ENCODE data around the gene AOAH.

AOAH gene

DNA sequence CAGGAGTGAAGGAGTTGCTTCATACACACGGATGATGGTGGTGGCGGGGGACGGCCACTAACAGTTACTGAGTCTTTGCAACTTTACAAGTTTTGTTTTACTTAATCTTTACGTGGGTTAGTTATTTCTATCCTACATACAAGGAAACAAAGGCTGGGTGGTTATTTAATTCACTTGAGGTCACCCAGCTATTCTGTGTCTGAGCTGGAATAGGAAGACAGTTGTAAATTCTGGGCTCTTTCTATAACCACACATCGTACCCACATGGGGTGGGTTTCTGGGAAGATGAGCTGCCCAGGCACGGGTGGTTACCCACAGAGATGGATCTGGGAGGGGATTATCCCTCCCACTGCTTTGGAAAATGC, 196.8 kb downstream of the AOAH start:
- no peaks in the 10 kb centered on the region for H3K4me1 ChIP-seq (ENCODE audit: control insufficient read depth, insufficient read depth, low read length)
- no peak overlapping the region for H3K9ac ChIP-seq (ENCODE audit: low read length)

DNA sequence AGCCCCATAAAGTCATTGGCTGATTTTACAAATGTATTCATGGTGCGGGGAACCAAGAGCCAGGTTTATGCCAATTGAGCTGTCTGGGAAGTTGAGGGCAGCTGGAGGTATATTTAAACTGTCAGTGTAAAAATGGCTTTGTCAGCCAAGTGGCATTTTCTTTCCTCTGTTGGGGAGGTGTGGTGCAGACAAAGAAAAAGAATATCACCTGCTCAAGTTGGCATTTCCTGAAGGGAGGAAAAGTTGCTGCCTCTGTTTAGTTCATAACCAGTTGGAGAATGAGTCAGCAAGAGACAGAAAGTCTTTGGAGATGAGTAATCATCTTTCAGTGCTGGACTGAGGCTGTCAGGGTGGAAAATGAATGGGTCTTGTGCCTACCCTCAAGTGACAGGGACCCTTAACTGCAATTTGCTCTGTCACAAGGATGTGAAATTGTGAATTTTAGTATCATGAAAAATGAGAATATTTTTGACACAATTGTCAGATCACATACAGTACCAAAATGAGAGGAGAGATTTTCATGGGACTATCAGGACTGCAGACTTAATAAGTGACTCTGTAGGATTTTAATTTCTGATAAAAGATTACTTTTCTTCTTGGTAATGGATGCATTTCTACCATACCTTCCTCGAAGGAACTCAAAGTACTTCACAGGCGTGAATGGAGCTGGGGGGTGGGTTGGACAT, 197.3 kb downstream of the AOAH start:
- no peaks in the 10 kb centered on the region for H3K36me3 ChIP-seq (ENCODE audit: control insufficient read depth, insufficient read depth, low read length)
- H3K27ac ChIP-seq (ENCODE audit: low read depth, low read length) = no peak overlapping the region
- H3K27me3 ChIP-seq (ENCODE audit: control insufficient read depth, insufficient read depth, low read length) = no peaks in the 10 kb centered on the region
- H3K4me3 ChIP-seq (ENCODE audit: low read length) = no peak overlapping the region
- no peaks in the 10 kb centered on the region for H3K4me1 ChIP-seq (ENCODE audit: control insufficient read depth, insufficient read depth, low read length)
- H3K9ac ChIP-seq (ENCODE audit: low read length) = no peak overlapping the region

More for the DNA sequence above, 196.8 kb downstream of the AOAH start:
- Histone ChIP-seq H3K4me3 (ENCODE audit: low read length) (no peak overlapping the region), H3K27me3 (ENCODE audit: control insufficient read depth, insufficient read depth, low read length) (no peaks in the 10 kb centered on the region), H3K36me3 (ENCODE audit: control insufficient read depth, insufficient read depth, low read length) (no peaks in the 10 kb centered on the region), H3K27ac (ENCODE audit: low read depth, low read length) (no peak overlapping the region)

DNA sequence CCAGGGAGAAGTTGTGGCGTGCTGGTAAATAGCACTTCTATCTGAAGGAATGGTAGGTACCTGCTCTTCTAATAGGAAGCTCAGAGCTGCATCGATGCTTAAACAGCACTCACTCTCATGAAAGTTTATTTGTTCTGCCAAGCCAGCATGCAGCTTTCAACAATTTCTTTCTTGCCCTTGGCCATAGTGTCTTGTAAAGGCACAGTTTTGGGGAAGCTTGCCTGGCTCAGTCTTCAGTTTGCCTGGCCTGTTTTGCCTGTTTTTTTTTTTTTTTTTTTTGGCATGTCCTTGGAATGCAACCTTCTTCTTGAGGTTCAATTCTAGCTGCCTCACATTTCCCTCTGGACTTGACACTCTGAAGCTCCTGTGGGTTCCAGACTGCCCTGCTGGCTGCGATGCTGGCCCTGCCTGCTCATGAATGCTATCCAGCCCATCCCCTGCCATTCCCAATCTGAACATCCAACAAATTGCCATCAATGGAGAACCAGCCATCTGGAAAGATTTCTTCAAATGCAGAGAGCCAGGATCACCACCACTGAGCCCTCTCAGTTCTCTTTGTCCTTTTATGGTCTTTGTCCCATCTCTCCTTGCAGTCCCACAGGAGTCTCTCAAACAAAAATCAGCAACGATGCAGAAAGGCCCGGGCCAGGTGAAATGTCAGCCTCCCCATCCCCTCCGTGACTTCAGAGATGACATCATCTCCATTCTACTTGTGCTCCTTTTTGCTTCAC, 200.8 kb downstream of the AOAH start:
- no peak overlapping the region for H3K9ac ChIP-seq (ENCODE audit: low read length)
- H3K36me3 ChIP-seq (ENCODE audit: control insufficient read depth, insufficient read depth, low read length) = no peaks in the 10 kb centered on the region
- H3K27ac ChIP-seq (ENCODE audit: low read depth, low read length) = no peak overlapping the region
- H3K27me3 ChIP-seq (ENCODE audit: control insufficient read depth, insufficient read depth, low read length) = no peaks in the 10 kb centered on the region
- H3K4me3 ChIP-seq (ENCODE audit: low read length) = no peak overlapping the region
- no peaks in the 10 kb centered on the region for H3K4me1 ChIP-seq (ENCODE audit: control insufficient read depth, insufficient read depth, low read length)

DNA sequence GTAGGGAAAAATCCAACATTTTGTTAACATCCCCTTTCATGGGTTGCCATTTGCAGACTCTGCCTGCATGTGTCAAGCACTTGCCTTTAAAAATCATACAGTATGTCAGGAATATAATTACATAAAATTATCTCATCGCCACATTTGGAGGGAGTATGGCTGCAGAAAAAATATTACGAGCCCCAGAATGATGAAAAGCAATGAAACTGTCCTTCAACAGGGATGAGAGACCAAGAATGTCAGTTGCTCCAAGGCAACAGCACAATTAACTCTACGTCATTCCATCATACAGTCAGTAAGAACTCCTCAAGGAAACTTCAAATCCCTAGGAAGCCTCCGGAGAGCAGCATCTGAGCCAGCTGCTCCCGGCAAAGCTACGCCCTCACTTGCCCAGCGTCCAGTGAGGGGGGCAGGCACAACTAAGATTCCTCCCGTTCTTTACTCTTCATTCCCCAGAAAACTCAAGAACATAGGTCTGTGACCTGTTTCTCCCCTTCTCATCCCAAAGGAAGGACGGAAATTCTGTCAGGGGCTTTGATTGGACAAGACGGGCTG, 201.8 kb downstream of the AOAH start:
- H3K27me3 ChIP-seq (ENCODE audit: control insufficient read depth, insufficient read depth, low read length) = no peaks in the 10 kb centered on the region
- H3K4me1 ChIP-seq (ENCODE audit: control insufficient read depth, insufficient read depth, low read length) = no peaks in the 10 kb centered on the region
- H3K36me3 ChIP-seq (ENCODE audit: control insufficient read depth, insufficient read depth, low read length) = no peaks in the 10 kb centered on the region
- no peak overlapping the region for H3K4me3 ChIP-seq (ENCODE audit: low read length)
- H3K9ac ChIP-seq (ENCODE audit: low read length) = no peak overlapping the region
- no peak overlapping the region for H3K27ac ChIP-seq (ENCODE audit: low read depth, low read length)

DNA sequence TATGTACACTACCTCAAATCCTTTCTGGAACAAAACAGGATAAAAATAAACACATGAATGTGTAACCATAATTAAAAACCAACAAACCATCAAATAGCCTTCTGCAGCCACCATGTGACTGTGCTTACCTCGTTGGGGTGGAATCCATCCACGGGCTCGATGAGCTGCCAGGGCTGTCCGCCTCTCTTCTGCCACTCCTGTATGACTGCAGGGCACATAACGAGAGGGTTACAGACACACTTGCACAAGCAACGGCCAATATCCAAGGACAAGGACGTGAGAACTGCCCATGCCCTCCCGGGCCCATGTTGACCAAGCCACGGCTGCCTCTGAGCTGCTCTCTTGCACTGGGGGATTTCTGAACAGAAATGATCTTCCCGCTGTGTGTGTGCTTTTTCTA, 202.4 kb downstream of the AOAH start:
- no peak overlapping the region for H3K9ac ChIP-seq (ENCODE audit: low read length)
- no peaks in the 10 kb centered on the region for H3K36me3 ChIP-seq (ENCODE audit: control insufficient read depth, insufficient read depth, low read length)
- H3K27me3 ChIP-seq (ENCODE audit: control insufficient read depth, insufficient read depth, low read length) = no peaks in the 10 kb centered on the region
- no peak overlapping the region for H3K4me3 ChIP-seq (ENCODE audit: low read length)
- no peak overlapping the region for H3K27ac ChIP-seq (ENCODE audit: low read depth, low read length)
- H3K4me1 ChIP-seq (ENCODE audit: control insufficient read depth, insufficient read depth, low read length) = no peaks in the 10 kb centered on the region

DNA sequence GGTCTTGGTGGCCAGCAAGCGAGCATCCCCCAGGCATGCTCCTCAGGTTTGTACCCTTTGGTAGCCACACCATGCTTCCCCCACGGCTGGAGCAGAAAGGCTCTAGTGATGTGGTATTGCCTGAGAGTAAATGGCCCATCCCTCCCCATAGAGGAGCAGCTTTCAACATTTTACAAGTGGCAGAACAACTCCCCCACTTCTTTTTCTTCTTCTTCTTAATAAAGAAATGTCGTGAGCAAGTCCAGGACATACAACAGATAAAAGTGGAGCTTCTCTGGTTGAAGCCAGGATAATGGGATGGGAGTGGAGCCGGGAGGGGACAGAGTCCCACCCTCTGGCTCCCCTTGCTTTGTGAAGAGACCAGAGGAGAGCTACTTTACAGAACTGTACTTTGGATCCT, 203.2 kb downstream of the AOAH start:
- H3K4me1 ChIP-seq (ENCODE audit: control insufficient read depth, insufficient read depth, low read length) = no peaks in the 10 kb centered on the region
- H3K4me3 ChIP-seq (ENCODE audit: low read length) = no peak overlapping the region
- no peaks in the 10 kb centered on the region for H3K27me3 ChIP-seq (ENCODE audit: control insufficient read depth, insufficient read depth, low read length)
- H3K36me3 ChIP-seq (ENCODE audit: control insufficient read depth, insufficient read depth, low read length) = no peaks in the 10 kb centered on the region
- no peak overlapping the region for H3K9ac ChIP-seq (ENCODE audit: low read length)
- H3K27ac ChIP-seq (ENCODE audit: low read depth, low read length) = no peak overlapping the region

DNA sequence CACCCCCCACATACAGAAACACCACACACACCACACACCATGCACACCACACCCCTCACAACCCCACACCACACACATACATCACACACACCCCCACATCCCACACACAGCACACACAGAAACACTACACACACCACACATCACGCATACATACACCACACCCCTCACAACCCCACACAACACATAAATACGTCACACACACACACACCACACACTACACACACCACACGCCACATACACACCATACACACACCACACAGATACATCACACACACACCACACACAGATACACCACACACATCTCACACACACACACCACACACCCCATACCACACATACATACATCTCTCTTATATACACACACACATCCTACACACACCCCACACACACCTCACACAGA, 208.4 kb downstream of the AOAH start:
- Histone ChIP-seq H3K4me3 (ENCODE audit: low read length) (no peak overlapping the region), H3K36me3 (ENCODE audit: control insufficient read depth, insufficient read depth, low read length) (no peaks in the 10 kb centered on the region), H3K9ac (ENCODE audit: low read length) (no peak overlapping the region), H3K27ac (ENCODE audit: low read depth, low read length) (no peak overlapping the region), H3K4me1 (ENCODE audit: control insufficient read depth, insufficient read depth, low read length) (no peaks in the 10 kb centered on the region), H3K27me3 (ENCODE audit: control insufficient read depth, insufficient read depth, low read length) (no peaks in the 10 kb centered on the region)

DNA sequence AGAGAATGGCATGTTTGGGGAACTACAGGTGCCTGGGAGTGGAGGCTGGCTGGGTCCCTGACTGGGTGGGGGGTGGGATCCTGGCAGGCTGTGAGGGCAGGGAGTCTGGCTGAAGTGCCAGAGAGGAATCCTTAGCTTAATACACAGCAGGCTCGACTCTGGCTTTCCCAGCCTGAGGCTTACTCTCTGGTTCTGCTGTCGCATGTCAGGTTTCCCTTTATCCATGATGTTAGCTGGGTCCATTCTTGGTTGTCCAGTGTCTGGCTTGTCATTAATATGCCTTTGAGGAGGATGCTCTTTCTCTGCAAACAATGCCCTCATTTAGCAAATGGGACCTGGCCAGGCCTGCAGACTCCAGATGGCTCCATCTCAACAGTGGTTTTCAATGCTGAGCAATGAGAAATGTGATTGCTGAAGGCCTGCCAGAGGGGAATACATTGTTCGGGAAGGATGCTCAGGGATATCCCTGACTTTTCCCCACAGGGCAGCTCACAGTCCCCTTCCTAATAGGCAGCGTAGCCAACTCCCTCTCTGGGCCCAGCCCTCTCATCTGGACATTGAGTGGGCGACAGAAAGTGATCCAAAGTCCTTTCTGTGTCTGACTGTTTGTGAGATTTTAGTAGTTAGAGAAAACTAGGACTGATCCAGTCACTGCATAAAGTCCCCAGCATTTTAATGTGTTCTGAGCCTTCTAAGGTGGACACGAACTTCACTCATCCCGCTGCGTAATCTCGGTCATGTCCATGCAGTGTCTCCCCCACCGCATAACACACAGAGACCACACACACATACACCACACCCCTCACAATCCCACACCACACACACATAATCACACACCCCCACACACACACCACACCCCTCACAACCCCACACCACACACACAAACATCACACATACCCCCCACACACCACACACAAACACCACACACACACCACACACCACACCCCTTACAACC, 209.7 kb downstream of the AOAH start:
- H3K27me3 ChIP-seq (ENCODE audit: control insufficient read depth, insufficient read depth, low read length) = no peaks in the 10 kb centered on the region
- H3K4me1 ChIP-seq (ENCODE audit: control insufficient read depth, insufficient read depth, low read length) = no peaks in the 10 kb centered on the region
- H3K4me3 ChIP-seq (ENCODE audit: low read length) = no peak overlapping the region
- no peak overlapping the region for H3K9ac ChIP-seq (ENCODE audit: low read length)
- no peaks in the 10 kb centered on the region for H3K36me3 ChIP-seq (ENCODE audit: control insufficient read depth, insufficient read depth, low read length)
- H3K27ac ChIP-seq (ENCODE audit: low read depth, low read length) = no peak overlapping the region

DNA sequence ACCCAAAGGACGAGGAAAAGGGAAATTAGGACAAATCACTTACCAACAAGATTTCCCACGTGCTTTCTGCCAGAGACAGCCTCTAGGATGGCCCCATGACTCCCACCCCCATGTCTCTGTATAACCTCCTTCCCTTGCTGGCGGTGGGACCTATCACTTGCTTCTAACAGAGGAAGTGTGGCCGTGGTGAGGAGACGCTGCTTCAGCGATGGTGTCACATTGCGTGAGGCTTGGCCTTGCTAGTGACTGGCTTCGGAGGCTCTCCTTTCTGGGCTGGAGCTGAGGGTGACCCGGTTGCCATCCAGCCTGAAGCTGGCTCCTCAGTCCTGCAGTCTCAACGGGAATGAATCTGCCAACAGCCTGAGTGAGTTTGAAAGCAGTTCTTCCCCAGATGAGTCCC, 210.9 kb downstream of the AOAH start:
- no peak overlapping the region for H3K4me3 ChIP-seq (ENCODE audit: low read length)
- no peak overlapping the region for H3K27ac ChIP-seq (ENCODE audit: low read depth, low read length)
- no peak overlapping the region for H3K9ac ChIP-seq (ENCODE audit: low read length)
- no peaks in the 10 kb centered on the region for H3K27me3 ChIP-seq (ENCODE audit: control insufficient read depth, insufficient read depth, low read length)
- no peaks in the 10 kb centered on the region for H3K36me3 ChIP-seq (ENCODE audit: control insufficient read depth, insufficient read depth, low read length)
- no peaks in the 10 kb centered on the region for H3K4me1 ChIP-seq (ENCODE audit: control insufficient read depth, insufficient read depth, low read length)

DNA sequence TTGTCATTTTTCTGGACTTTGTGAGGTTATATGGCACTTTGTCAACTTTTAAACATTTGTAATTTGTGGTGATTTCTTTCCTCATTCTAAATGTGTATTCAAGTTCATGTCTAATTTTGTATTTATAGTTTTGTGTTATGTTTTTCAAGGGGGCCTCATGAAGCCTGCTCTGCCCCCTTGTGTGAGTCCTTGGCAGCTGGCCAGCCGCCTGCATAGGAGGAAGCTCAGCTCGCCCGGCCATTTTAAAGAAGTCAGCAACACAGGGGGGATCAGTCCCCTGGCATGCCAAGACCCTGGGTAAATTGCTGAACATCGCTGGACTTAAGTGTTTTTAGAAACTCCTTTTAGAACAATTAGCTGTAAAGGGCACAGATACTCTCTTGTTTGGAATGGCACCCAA, 211.7 kb downstream of the AOAH start:
- H3K27ac ChIP-seq (ENCODE audit: low read depth, low read length) = no peak overlapping the region
- H3K9ac ChIP-seq (ENCODE audit: low read length) = no peak overlapping the region
- no peaks in the 10 kb centered on the region for H3K4me1 ChIP-seq (ENCODE audit: control insufficient read depth, insufficient read depth, low read length)
- no peak overlapping the region for H3K4me3 ChIP-seq (ENCODE audit: low read length)
- H3K36me3 ChIP-seq (ENCODE audit: control insufficient read depth, insufficient read depth, low read length) = no peaks in the 10 kb centered on the region
- no peaks in the 10 kb centered on the region for H3K27me3 ChIP-seq (ENCODE audit: control insufficient read depth, insufficient read depth, low read length)

DNA sequence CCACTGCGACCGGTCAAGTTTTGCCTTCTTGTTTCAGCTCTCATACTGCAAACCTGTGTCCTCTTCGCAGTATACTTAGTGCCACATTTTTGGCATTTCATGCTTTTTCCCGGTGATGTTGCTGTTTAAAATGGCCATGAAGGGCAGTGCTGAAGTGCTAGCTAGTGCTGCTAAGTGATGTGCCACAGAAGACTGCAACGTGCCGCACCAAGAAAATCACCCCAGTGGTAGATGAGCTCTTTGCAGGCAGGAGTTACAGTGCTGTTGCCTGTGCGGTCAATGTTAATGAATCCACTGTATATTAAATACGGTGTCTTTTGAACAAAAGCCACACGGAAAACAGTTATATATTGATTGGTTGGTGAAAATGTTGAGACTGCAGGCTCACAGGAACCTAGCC, 214.3 kb downstream of the AOAH start:
- Histone ChIP-seq H3K27ac (ENCODE audit: low read depth, low read length) (no peak overlapping the region), H3K4me1 (ENCODE audit: control insufficient read depth, insufficient read depth, low read length) (no peaks in the 10 kb centered on the region), H3K27me3 (ENCODE audit: control insufficient read depth, insufficient read depth, low read length) (no peaks in the 10 kb centered on the region), H3K4me3 (ENCODE audit: low read length) (no peak overlapping the region), H3K9ac (ENCODE audit: low read length) (no peak overlapping the region), H3K36me3 (ENCODE audit: control insufficient read depth, insufficient read depth, low read length) (no peaks in the 10 kb centered on the region)
